ENCODE measurements around the gene ZFTA. TPM values are rescaled to one million over a fixed set of nuclear protein-coding genes. Genes with fewer than 3 reads are reported as not detected.

Gene ZFTA
- polyA plus RNA-seq, 1 donor (not counting 4 experiments of a cell fraction or from before 2014, with no cell fraction given): 4.6 TPM

- no peak overlapping the region for H3K4me2 ChIP-seq (ENCODE audit: control insufficient read depth, extremely low read depth, insufficient read depth, low read depth, low read length)
- H3K27me3 ChIP-seq (ENCODE audit: control insufficient read depth, extremely low read depth, insufficient read depth, low read length): no peaks in the 10 kb centered on the region
- FAIRE-seq (no peak), DNase-seq (ENCODE audit: low read depth, low spot score) (no peak)
- H3K9ac ChIP-seq (ENCODE audit: control insufficient read depth, extremely low read depth, insufficient read depth, low read length): no peak overlapping the region
- H3K27ac ChIP-seq (ENCODE audit: control insufficient read depth, insufficient read depth, low read length): no peak overlapping the region
- H3K4me3 ChIP-seq (ENCODE audit: control insufficient read depth in 2 of 3, extremely low read depth in 1 of 3, insufficient read depth in 2 of 3, low read depth in 1 of 3, low read length in 3 of 3): no peak overlapping the region
- TF ChIP-seq CTCF (optimal IDR thresholded peaks at IDR 0.05 in 1 of 3, IDR thresholded peaks at IDR 0.05 in 1 of 3, conservative IDR thresholded peaks at IDR 0.05 in 1 of 3; ENCODE audit: extremely low read depth in 1 of 3, insufficient read depth in 2 of 3, low read length in 3 of 3) (no peak), EZH2 (IDR thresholded peaks at IDR 0.05; ENCODE audit: low read length) (no peak)
- dilution Hi-C loops (cut with MboI; ENCODE audit: extremely low pct_ligation_motif_present, low sequenced_read_pairs): no loop called here
- peaks cover 8% of the 10 kb centered on the region for H3K4me1 ChIP-seq (ENCODE audit: control insufficient read depth, extremely low read depth, insufficient read depth, low read length)
- no peaks in the 10 kb centered on the region for H3K9me3 ChIP-seq (ENCODE audit: control insufficient read depth, low read depth, low read length)
- peaks cover 5% of the 10 kb centered on the region for H4K20me1 ChIP-seq (ENCODE audit: control insufficient read depth, extremely low read depth, insufficient read depth, low read length)
- no peak overlapping the region for H2AFZ ChIP-seq (ENCODE audit: control insufficient read depth, low read length)
- peaks cover 3% of the 10 kb centered on the region for H3K79me2 ChIP-seq (ENCODE audit: control insufficient read depth, insufficient read depth, low read length)
- no peaks in the 10 kb centered on the region for H3K36me3 ChIP-seq (ENCODE audit: control insufficient read depth in 2 of 2, extremely low read depth in 1 of 2, insufficient read depth in 2 of 2, low read length in 2 of 2)
- H3K9me1 ChIP-seq (ENCODE audit: control insufficient read depth, extremely low read depth, insufficient read depth, low read length): no peaks in the 10 kb centered on the region
These were observed 2.2 kb upstream of the ZFTA start for GRCh38 chr11:63770763-63771162.

GRCh38 chr11:63769714-63770455, 1.3 kb upstream of the ZFTA start:
- no peak overlapping the region for H3K4me3 ChIP-seq (ENCODE audit: control insufficient read depth in 2 of 3, extremely low read depth in 1 of 3, insufficient read depth in 2 of 3, low read depth in 1 of 3, low read length in 3 of 3)
- DNase-seq (ENCODE audit: low read depth, low spot score): no peak
- peaks cover 8% of the 10 kb centered on the region for H3K4me1 ChIP-seq (ENCODE audit: control insufficient read depth, extremely low read depth, insufficient read depth, low read length)
- no peak overlapping the region for H3K27ac ChIP-seq (ENCODE audit: control insufficient read depth, insufficient read depth, low read length)
- H2AFZ ChIP-seq (ENCODE audit: control insufficient read depth, low read length): no peak overlapping the region
- H3K9me3 ChIP-seq (ENCODE audit: control insufficient read depth, low read depth, low read length): no peaks in the 10 kb centered on the region
- FAIRE-seq: no peak
- peak overlapping the region; percentile 60 for H3K4me2 ChIP-seq (ENCODE audit: control insufficient read depth, extremely low read depth, insufficient read depth, low read depth, low read length)
- peaks cover 3% of the 10 kb centered on the region for H3K79me2 ChIP-seq (ENCODE audit: control insufficient read depth, insufficient read depth, low read length)
- no peak overlapping the region for H3K9ac ChIP-seq (ENCODE audit: control insufficient read depth, extremely low read depth, insufficient read depth, low read length)
- no peaks in the 10 kb centered on the region for H3K27me3 ChIP-seq (ENCODE audit: control insufficient read depth, extremely low read depth, insufficient read depth, low read length)
- dilution Hi-C loops (cut with MboI; ENCODE audit: extremely low pct_ligation_motif_present, low sequenced_read_pairs): no loop called here
- no peaks in the 10 kb centered on the region for H3K9me1 ChIP-seq (ENCODE audit: control insufficient read depth, extremely low read depth, insufficient read depth, low read length)
- no peaks in the 10 kb centered on the region for H3K36me3 ChIP-seq (ENCODE audit: control insufficient read depth in 2 of 2, extremely low read depth in 1 of 2, insufficient read depth in 2 of 2, low read length in 2 of 2)
- H4K20me1 ChIP-seq (ENCODE audit: control insufficient read depth, extremely low read depth, insufficient read depth, low read length): peaks cover 5% of the 10 kb centered on the region
- no peak for TF ChIP-seq CTCF (optimal IDR thresholded peaks at IDR 0.05 in 1 of 3, IDR thresholded peaks at IDR 0.05 in 1 of 3, conservative IDR thresholded peaks at IDR 0.05 in 1 of 3; ENCODE audit: extremely low read depth in 1 of 3, insufficient read depth in 2 of 3, low read length in 3 of 3)
- TF ChIP-seq EZH2 (IDR thresholded peaks at IDR 0.05; ENCODE audit: low read length): no peak
